Adrenal gland (tissue), 12 donors: Measurements from ENCODE around the gene PHYHD1. TPM values are rescaled to one million over a fixed set of nuclear protein-coding genes. Genes with fewer than 3 reads are reported as not detected.
A peak's percentile ranks its signal among the peaks of the same experiment; 100 is the strongest.
"Not testable (repeated sequence)": the region's sequence is repeated elsewhere in the genome, so short reads cannot be mapped to it uniquely, and the experiment has no call there.

ENCODE experiments used
- DNase-seq, 7 donors: peaks; one replicate each; pipeline ENCODE4 v3.0.0-alpha.2; 2019 to 2020
- H3K27ac ChIP-seq, 5 donors: fragments of 200-600 bp; sonication (generic) in 4 of 5; 1 replicate in 3 of 5; 2 replicates in 2 of 5; pipeline versions ENCODE4 v1.5.1 to v1.8.0; 2016 to 2020; ENCODE audit warnings: mild to moderate bottlenecking in 1 of 5
- H3K27me3 ChIP-seq: fragments of 200-600 bp; 2 replicates; pipeline ENCODE4 v1.8.0; 2021
- H3K36me3 ChIP-seq, 2 donors: fragments of 200-600 bp; replicated peaks in 1 of 2; 1 replicate in 1 of 2; 2 replicates in 1 of 2; pipeline versions ENCODE4 v1.5.1 to v1.8.0; 2018 to 2022
- H3K4me1 ChIP-seq, 2 donors: fragments of 200-600 bp; replicated peaks in 1 of 2; 1 replicate in 1 of 2; 2 replicates in 1 of 2; pipeline versions ENCODE4 v1.5.1 to v1.8.0; 2018 to 2021
- H3K4me3 ChIP-seq, 4 donors: fragments of 200-600 bp; sonication (generic) in 3 of 4; one replicate each; pipeline ENCODE4 v1.5.1; 2016 to 2018
- H3K9me3 ChIP-seq, 3 donors: fragments of 200-600 bp; sonication (generic) in 1 of 3; replicated peaks in 1 of 3; 1 replicate in 2 of 3; 2 replicates in 1 of 3; pipeline versions ENCODE4 v1.5.1 to v1.8.0; 2016 to 2021
- CTCF ChIP-seq, 6 experiments: fragments of 450-650 bp in 4 of 6; fragments of 200-600 bp in 2 of 6; sonication (generic) in 1 of 6; IDR thresholded peaks; 1 replicate in 5 of 6; 2 replicates in 1 of 6; pipeline versions ENCODE4 v1.5.1 to v1.8.0; 2016 to 2021; ENCODE audit warnings: antibody characterized with exemption in 6 of 6, mild to moderate bottlenecking in 2 of 6, moderate library complexity in 1 of 6
- POLR2A ChIP-seq, 2 donors: fragments of 450-650 bp; IDR thresholded peaks; one replicate each; pipeline ENCODE4 v1.6.1; 2017; ENCODE audit warnings: antibody characterized with exemption in 2 of 2, mild to moderate bottlenecking in 2 of 2, moderate library complexity in 1 of 2
- WGBS, 4 donors: extraction: QIAGEN DNeasy Blood & Tissue Kit in 2 of 4; methylation state at CpG; one replicate each; pipeline versions ENCODE4 v1.1.5 to v1.1.7; 2013 to 2017; 5-methylcytosine and 5-hydroxymethylcytosine counted together
- intact Hi-C, 2 donors: fragments of 100-400 bp; cut with DNase I; formaldehyde crosslinking; loops; one replicate each; pipeline versions ENCODE4 v1.14.1 to v1.15.0; 2022 to 2023
- polyA plus RNA-seq, 3 donors: library from polyadenylated mRNA; stranded (reverse); fragments of 200-250 nt in 2 of 3; fragments of 350-450 nt in 1 of 3; fragmentation: Illumina TruSeq in 1 of 3; extraction: RNeasy Lipid Tissue Mini Kit (QIAGEN cat#74804) in 1 of 3; gene quantifications; one replicate each; pipeline ENCODE4 v1.2.3, GENCODE V29; 2013 to 2014
- total RNA-seq, 9 donors: library from RNA; depleted of rRNA in 4 of 9; stranded (reverse); fragments of >200 nt in 4 of 9; fragments of 120-200 nt in 1 of 9; fragmentation: NEBNext Ultra II Directional in 1 of 9; extraction: Animal tissue kit (Norgen Biotek cat#: 25700) in 1 of 9; gene quantifications; one replicate each; pipeline versions ENCODE4 v1.1.0 to v1.2.4, GENCODE V29; 2013 to 2023
- donor health status: healthy with polysubstance abuse.
- donor health status: Bipolar disorder and iron deficiency.
- donor health status: DM: yes; HTN: yes; CAD: no.
- donor health status: DM: no; HTN: no; CAD: no.
- donor health status: DM: no; HTN: no; CAD: no.
- donor health status: DM: yes; HTN: yes; CAD: no.

PHYHD1 gene
- total and polyA plus RNA-seq, 12 donors, result 9.1 to 86.6 (median 30.9) TPM

- no peak for TF ChIP-seq POLR2A (IDR thresholded peaks at IDR 0.05)
- no peak for TF ChIP-seq CTCF (IDR thresholded peaks at IDR 0.05)
- Histone ChIP-seq H3K27me3 (no peaks in the 10 kb centered on the region), H3K4me1 (peaks cover 8 to 28% of the 10 kb centered on the region in 2 donors), H3K27ac (peak overlapping the region in 1 of 5 donors; percentile 27), H3K9me3 (no peaks in the 10 kb centered on the region), H3K4me3 (no peak overlapping the region), H3K36me3 (no peaks in the 10 kb centered on the region)
- 73 to 85% (median 80%) methylated on average over 4 to 12 of the region's 12 CpGs for WGBS, 4 donors
- intact Hi-C loops, result no loop called here
- DNase-seq, result peak in 2 of 7 donors; percentile 14 to 20
Measured at GRCh38 chr9:128940946-128941755, 20.4 kb downstream of the PHYHD1 start.

DNA sequence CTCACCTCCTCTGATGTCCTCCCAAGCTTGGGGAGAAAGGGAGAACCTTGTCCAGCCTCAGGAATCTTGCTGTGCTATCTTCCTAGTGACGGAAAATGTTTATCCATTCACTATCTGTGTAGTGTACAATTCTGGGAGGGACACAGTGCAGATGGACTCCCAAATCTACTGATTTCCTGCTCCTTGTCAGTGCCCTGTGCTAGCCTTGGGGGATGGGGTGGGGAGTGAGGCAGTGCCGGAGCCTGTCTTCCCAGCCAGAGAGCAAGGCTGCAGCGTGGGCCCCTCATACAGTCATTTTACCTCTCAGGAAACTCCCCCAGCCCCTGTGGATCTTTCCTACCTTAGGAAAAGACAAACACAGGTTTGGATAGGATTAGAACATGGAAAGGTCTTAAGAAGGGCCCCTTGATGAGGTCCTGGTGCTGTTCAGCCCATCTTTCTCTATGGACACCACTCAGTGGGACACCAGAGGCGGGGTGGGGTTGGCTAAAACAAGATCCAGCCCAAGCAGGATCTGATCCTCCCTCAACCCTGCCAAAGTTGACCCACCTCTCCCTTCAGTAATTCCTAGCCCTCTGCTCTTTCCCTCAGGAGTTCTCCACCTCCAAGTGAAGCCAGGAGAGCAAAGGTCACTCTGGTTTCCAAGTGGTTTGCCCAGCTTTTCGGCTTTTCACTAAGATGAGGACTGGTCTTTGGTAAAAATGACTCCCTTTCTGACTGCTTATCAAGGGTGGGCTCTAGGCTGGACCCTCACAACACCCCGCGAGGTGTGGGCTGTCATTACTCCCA, 23.2 kb downstream of the PHYHD1 start:
- Histone ChIP-seq H3K4me1 (peaks cover 12 to 42% of the 10 kb centered on the region in 2 donors), H3K27me3 (no peaks in the 10 kb centered on the region), H3K27ac (peak overlapping the region in 2 of 5 donors; percentile 7 to 22), H3K9me3 (no peaks in the 10 kb centered on the region), H3K4me3 (no peak overlapping the region), H3K36me3 (no peaks in the 10 kb centered on the region)
- no peak for TF ChIP-seq POLR2A (IDR thresholded peaks at IDR 0.05)
- no peak for TF ChIP-seq CTCF (IDR thresholded peaks at IDR 0.05)
- WGBS, 4 donors, result 83 to 91% (median 84%) methylated on average over 6 to 7 of the region's 7 CpGs
- intact Hi-C loops, result no loop called here
- peak in 2 of 7 donors; percentile 15 to 17 for DNase-seq

DNA sequence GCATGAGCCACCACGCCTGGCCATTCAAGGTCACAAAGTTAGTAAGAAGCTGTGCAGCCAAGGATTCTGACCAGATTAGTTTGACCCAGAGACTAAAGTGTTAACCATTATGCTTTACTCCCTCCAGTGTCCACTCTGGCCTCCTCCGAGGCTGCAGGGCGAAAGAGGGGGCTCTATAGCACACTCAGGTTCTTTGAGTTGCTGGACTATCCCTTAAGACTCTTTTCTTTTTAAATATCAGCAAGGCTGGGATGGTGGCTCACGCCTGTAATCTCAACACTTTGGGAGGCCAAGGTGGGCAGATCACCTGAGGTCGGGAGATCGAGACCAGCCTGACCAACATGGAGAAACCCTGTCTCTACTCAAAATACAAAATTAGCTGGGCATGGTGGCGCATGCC, 24.2 kb downstream of the PHYHD1 start:
- peak overlapping the region in 1 of 5 donors; percentile 5 for H3K27ac ChIP-seq
- H3K9me3 ChIP-seq, intact Hi-C loops, H3K27me3 ChIP-seq, H3K4me3 ChIP-seq, H3K36me3 ChIP-seq: not testable (repeated sequence)
- whole genome bisulfite sequencing, 4 donors, result 78 to 93% (median 83%) methylated on average over 7 of the region's 7 CpGs
- H3K4me1 ChIP-seq, result peaks cover 12 to 43% of the 10 kb centered on the region in 2 donors
- DNase-seq, result peak in 1 of 7 donors; percentile 6

- WGBS, 4 donors, result 95 to 97% (median 95%) methylated on average over 17 to 19 of the region's 19 CpGs
- DNase-seq, result peak in 2 of 7 donors; percentile 15 to 19
- TF ChIP-seq CTCF (IDR thresholded peaks at IDR 0.05) (no peak), POLR2A (IDR thresholded peaks at IDR 0.05) (no peak)
- no peaks in the 10 kb centered on the region for H3K9me3 ChIP-seq
- no peaks in the 10 kb centered on the region for H3K27me3 ChIP-seq
- peaks cover 0 to 7% of the 10 kb centered on the region in 2 donors for H3K36me3 ChIP-seq
- no peak overlapping the region for H3K27ac ChIP-seq
- H3K4me3 ChIP-seq, result no peak overlapping the region
- peaks cover 12 to 40% of the 10 kb centered on the region in 2 donors for H3K4me1 ChIP-seq
- intact Hi-C loops, result no loop called here
Measured at GRCh38 chr9:128945798-128946501, 25.2 kb downstream of the PHYHD1 start.
